GM19467 (cell line): ENCODE results near the gene SLC34A3.
"Not testable (repeated sequence)": the region's sequence is repeated elsewhere in the genome, so short reads cannot be mapped to it uniquely, and the experiment has no call there.

ENCODE experiments used
- ATAC-seq: cut with Tn5 transposase; IDR thresholded peaks from one replicate; pipeline ENCODE4 v1.9.1; 2021; ENCODE audit warnings: mild to moderate bottlenecking, moderate library complexity; ENCODE audit not compliant: unreplicated experiment

Gene SLC34A3

GRCh38 chr9:137241490-137242268, 11.0 kb downstream of the SLC34A3 start:
- peak; percentile 3 for ATAC-seq

- ATAC-seq: no peak
Observed at GRCh38 chr9:137242269-137243203, 11.8 kb downstream of the SLC34A3 start.

GRCh38 chr9:137243266-137243625, 12.5 kb downstream of the SLC34A3 start:
- ATAC-seq: not testable (repeated sequence)

- no peak for ATAC-seq
Observed at GRCh38 chr9:137243626-137244485, 13.2 kb downstream of the SLC34A3 start.

GRCh38 chr9:137244486-137245449, 14.1 kb downstream of the SLC34A3 start:
- ATAC-seq: no peak

GRCh38 chr9:137245450-137246421, 15.0 kb downstream of the SLC34A3 start:
- no peak for ATAC-seq

- ATAC-seq: no peak
Observed at GRCh38 chr9:137247135-137247915, 16.6 kb downstream of the SLC34A3 start.

- ATAC-seq: no peak
Observed at GRCh38 chr9:137247916-137248175, 17.1 kb downstream of the SLC34A3 start.

GRCh38 chr9:137250329-137251193, 19.9 kb downstream of the SLC34A3 start:
- ATAC-seq: no peak

GRCh38 chr9:137251194-137251461, 20.4 kb downstream of the SLC34A3 start, which contains the start of gene STPG3:
Gene STPG3 (plus strand): TSS chr9:137251286. CDS start chr9:137251287, 1 bp downstream.
- no peak for ATAC-seq

GRCh38 chr9:137251490-137252268, 21.0 kb downstream of the SLC34A3 start:
- ATAC-seq: no peak

- no peak for ATAC-seq
Observed at GRCh38 chr9:137252555-137253506, 22.1 kb downstream of the SLC34A3 start.

GRCh38 chr9:137253717-137254623, 23.3 kb downstream of the SLC34A3 start:
- no peak for ATAC-seq
